Measurements from ENCODE around the gene STRIP2.
"Not testable (repeated sequence)": the region's sequence is repeated elsewhere in the genome, so short reads cannot be mapped to it uniquely, and the experiment has no call there.

Gene STRIP2

DNA sequence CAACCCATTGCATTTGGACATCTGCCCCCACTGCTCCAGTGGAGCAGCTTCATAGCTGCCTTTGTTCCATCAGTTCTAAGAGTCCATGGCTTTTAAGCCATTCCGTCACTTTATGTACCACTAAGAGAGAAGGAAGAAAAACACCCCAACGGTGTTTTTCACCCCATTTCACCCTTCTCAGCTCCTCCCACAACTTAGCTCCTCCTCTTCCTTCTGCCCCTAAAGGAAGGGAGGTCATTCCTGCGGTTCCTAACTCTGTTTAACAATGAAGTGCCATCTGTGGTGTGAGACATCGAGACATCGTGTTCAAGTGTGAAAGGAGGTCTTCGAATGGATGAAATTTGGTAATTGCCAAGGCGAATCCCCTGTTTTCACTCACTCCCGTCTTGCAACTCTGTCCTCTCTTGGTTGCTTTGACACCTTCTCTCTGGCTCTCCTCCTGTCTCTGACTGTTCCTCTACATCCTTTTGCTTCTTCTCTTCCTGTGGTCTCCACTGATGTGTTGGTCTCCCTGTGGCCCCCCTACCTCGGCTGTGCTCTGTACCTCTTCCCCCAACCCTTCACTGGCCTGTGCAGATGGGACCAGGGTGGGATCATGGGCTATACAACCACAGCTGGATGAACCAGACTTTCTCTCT is 91.1 kb downstream of the STRIP2 start:
- H3K4me1 ChIP-seq (ENCODE audit: insufficient read depth, low read length): no peaks in the 10 kb centered on the region

DNA sequence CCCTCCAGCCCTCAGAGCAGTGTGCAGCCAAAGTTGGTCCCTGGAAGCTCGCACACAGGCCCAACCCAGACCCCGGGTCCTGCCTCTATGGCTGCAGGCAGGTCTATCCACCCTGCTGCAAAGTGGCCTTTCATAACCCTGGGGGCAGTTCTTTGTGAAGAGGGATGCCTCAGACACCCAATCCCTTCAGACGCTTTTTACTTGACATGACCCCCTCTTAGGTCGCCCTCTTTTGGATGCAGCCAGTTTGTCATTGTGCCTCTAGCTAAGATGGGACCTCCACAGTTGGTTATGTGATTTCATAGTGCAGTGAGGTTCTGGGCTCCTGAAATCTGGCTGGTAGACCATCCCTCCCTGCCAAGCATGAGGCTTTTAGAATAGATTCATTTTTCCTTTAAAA is 95.4 kb downstream of the STRIP2 start:
- Histone ChIP-seq H3K9ac (ENCODE audit: low read depth, low read length) (no peak overlapping the region), H3K9me3 (ENCODE audit: control insufficient read depth, insufficient read depth, low read length) (no peaks in the 10 kb centered on the region)

More for the DNA sequence above, 91.1 kb downstream of the STRIP2 start:
- Histone ChIP-seq H3K36me3 (ENCODE audit: insufficient read depth, low read length) (no peaks in the 10 kb centered on the region), H3K9ac (ENCODE audit: low read depth, low read length) (no peak overlapping the region), H3K9me3 (ENCODE audit: control insufficient read depth, insufficient read depth, low read length) (no peaks in the 10 kb centered on the region)

DNA sequence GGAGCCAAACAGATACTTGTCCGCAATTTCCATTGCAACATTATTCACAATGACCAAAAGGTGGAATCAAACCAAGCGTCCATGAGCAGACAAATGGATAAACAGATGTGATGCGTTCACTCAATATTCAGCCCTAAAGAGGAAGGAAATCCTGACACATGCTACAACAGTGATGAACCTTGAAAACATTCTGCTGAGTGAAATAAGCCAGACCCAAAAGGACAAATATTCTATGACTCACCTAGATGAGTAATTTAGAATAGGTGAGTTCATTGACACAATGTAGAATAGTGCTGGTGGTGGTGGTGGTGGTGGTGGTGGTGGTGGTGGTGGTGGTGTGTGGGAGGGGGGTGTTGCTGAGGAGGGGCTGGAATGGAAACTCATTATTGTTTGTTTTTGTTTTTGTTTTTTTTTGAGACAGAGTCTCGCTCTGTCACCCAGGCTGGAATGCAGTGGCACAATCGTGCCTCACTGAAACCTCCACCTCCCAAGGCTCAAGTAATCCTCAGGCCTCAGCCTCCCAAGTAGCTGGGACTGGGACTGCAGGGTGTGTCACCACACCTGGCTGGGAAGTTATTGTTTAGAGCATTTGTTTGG is 96.7 kb downstream of the STRIP2 start:
- peaks cover 10% of the 10 kb centered on the region for H3K4me1 ChIP-seq (ENCODE audit: insufficient read depth, low read length)
- H3K36me3 ChIP-seq (ENCODE audit: insufficient read depth, low read length): no peaks in the 10 kb centered on the region
- H3K9me3 ChIP-seq (ENCODE audit: control insufficient read depth, insufficient read depth, low read length): no peaks in the 10 kb centered on the region
- H3K9ac ChIP-seq (ENCODE audit: low read depth, low read length): no peak overlapping the region

More for the DNA sequence above, 95.4 kb downstream of the STRIP2 start:
- H3K4me1 ChIP-seq (ENCODE audit: insufficient read depth, low read length): peaks cover 10% of the 10 kb centered on the region
- H3K36me3 ChIP-seq (ENCODE audit: insufficient read depth, low read length): no peaks in the 10 kb centered on the region

DNA sequence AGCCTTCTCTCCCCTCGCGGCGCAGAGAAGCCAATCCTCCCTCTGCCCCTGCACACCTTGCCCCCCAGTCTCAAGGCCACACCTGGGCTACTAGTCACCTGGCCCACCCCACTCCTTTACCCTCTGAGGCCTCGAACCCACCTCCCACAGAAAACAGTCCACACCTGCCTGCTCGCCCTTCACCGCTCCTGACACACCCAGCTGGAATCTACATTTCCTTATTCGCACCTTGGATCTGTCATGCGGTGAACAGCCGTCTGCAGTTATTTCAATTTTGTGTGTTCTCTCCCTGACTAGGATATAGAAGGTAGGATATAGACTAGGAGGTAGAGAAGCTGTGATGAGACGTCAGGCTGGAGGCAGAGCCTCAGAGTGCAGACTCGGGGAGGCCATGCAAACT is 97.5 kb downstream of the STRIP2 start:
- no peaks in the 10 kb centered on the region for H3K9me3 ChIP-seq (ENCODE audit: control insufficient read depth, insufficient read depth, low read length)
- peaks cover 10% of the 10 kb centered on the region for H3K4me1 ChIP-seq (ENCODE audit: insufficient read depth, low read length)
- H3K36me3 ChIP-seq (ENCODE audit: insufficient read depth, low read length): no peaks in the 10 kb centered on the region
- H3K9ac ChIP-seq (ENCODE audit: low read depth, low read length): no peak overlapping the region

DNA sequence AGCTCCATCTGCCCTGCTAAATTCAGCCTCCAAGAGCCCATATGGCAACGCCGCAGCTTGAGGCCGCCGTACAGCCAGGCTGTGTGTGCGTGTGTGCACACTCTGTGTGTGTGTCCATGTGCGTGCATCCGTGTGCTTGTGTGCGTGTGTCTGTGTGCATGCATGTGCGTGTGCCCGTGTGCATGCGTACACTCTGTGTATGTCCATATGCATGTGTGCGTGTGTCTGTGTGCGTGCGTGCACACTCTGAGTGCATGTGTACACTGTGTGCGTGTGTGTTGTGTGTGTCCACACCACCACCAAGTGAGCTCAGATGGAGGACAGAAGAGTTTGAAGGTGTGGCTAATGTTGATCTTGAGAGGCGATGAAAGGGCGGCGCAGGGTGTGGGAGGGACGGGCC is 98.1 kb downstream of the STRIP2 start:
- no peaks in the 10 kb centered on the region for H3K9me3 ChIP-seq (ENCODE audit: control insufficient read depth, insufficient read depth, low read length)
- H3K4me1 ChIP-seq (ENCODE audit: insufficient read depth, low read length): peaks cover 10% of the 10 kb centered on the region

DNA sequence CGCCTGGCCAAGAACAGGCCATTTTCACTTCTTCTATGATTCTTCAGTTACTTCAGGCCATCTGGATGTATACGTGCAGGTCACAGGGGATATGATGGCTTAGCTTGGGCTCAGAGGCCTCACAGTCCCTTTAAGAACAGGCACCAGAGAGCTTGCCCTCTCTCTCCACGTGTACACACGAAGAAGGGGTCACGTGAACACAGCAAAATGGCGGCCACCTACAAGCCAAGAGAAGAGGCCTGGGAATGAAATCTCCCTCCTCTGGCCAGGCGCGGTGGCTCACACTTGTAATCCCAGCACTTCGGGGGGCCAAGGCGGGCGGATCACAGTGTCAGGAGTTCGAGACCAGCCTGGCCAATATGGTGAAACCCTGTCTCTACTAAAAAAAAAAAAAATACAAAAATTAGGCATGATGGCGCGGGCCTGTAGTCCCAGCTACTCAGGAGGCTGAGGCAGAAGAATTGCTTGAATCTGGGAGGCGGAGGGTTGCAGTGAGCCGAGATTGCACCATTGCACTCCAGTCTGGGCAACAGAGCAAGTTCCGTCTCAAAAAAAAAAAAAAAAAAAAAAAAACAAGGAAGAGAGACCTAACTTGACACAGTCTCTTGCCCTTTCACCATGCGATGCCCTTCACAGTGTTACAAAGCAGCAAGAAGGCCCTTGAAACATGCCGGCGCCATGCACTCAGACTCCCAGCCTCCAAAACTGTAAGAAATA is 100.5 kb downstream of the STRIP2 start:
- H3K9me3 ChIP-seq (ENCODE audit: control insufficient read depth, insufficient read depth, low read length); H3K9ac ChIP-seq (ENCODE audit: low read depth, low read length); H3K36me3 ChIP-seq (ENCODE audit: insufficient read depth, low read length); H3K4me1 ChIP-seq (ENCODE audit: insufficient read depth, low read length): not testable (repeated sequence)

More for the DNA sequence above, 98.1 kb downstream of the STRIP2 start:
- Histone ChIP-seq H3K9ac (ENCODE audit: low read depth, low read length) (no peak overlapping the region), H3K36me3 (ENCODE audit: insufficient read depth, low read length) (no peaks in the 10 kb centered on the region)

DNA sequence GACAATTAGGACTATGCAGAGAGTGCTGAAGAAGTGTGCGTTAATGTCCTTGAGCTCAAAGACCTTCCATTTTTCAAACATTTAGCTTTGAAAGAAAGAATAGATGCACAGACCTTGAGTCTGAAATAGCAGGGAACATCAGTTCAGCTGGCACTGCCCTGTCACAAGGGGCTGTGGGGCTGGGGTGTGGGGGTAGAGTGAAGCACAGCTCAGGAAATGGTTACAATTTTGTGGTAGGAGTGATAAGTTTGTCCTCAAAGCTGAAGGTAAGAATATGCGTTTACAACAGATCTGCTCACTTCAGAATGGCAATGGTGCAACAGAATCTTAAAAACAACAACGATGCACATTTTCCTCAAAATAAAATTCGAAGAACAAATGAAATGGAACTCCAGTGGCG is 101.7 kb downstream of the STRIP2 start:
- H3K4me1 ChIP-seq (ENCODE audit: insufficient read depth, low read length): peaks cover 10% of the 10 kb centered on the region
- no peaks in the 10 kb centered on the region for H3K9me3 ChIP-seq (ENCODE audit: control insufficient read depth, insufficient read depth, low read length)
- no peaks in the 10 kb centered on the region for H3K36me3 ChIP-seq (ENCODE audit: insufficient read depth, low read length)
- H3K9ac ChIP-seq (ENCODE audit: low read depth, low read length): no peak overlapping the region

DNA sequence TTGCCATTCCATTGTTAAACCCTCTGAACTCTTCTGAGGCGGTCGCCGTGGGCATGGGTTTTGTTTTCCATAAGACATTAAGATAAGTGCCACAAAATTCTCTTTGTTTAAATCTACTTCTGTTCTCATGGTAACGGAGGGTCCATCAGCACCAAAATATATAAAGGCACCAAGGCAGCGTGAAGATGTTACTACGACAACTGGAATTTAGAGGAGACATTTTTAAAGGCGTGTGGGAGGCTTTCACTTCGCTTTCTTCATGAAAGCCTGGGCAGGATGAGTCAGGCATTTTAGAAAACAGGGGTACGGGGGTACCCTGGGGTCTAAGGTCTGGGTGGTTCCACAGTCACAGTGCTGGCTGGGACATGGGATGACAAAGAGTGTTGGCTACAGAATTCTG is 102.1 kb downstream of the STRIP2 start:
- Histone ChIP-seq H3K9ac (ENCODE audit: low read depth, low read length) (no peak overlapping the region), H3K4me1 (ENCODE audit: insufficient read depth, low read length) (peaks cover 10% of the 10 kb centered on the region), H3K9me3 (ENCODE audit: control insufficient read depth, insufficient read depth, low read length) (no peaks in the 10 kb centered on the region), H3K36me3 (ENCODE audit: insufficient read depth, low read length) (no peaks in the 10 kb centered on the region)
